Activated CD8-positive, alpha-beta memory T cell treated with anti-CD3 and anti-CD28 coated beads, Interleukin-2, amount 50 U/mL, for 24 hours (primary cell): Measurements from ENCODE around the gene TOM1L2.

Experiments used
- DNase-seq: peaks from one replicate; pipeline ENCODE4 v3.0.0-alpha.2; 2020; ENCODE audit errors: extremely low read depth

Gene TOM1L2

DNA sequence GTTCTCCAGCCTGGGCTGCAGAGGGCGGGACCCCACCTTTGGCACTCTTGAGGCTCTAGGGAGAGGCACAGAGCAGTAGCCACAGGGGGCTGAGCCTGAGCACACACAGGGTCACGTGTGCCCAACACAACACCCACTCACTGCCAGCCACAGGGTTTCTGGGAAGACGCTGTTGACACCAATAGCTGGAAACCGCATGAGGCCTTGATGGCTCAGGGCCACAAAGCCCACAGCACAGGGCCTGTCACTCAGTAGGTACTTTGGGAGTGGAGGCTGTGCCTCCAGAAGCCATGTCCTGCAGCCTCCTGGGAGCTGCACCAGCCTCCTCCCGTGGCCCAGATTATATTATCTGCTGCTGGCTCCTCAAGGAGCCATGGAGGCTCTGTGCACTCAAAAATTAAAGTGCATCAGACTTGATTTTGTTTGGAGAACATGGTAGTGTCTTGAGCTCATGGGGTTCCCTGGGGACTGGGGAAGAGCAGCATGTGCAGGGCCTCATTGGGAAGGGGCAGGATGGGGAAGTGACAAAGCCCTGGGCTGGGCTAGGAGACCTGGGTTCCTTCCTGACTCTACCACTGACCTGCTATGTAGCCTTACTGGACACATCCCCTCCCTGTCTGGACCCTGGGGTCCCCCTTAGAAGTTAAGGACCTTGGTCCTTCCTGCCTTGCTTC is 122.9 kb downstream of the TOM1L2 start:
- peak; percentile 82 for DNase-seq

DNA sequence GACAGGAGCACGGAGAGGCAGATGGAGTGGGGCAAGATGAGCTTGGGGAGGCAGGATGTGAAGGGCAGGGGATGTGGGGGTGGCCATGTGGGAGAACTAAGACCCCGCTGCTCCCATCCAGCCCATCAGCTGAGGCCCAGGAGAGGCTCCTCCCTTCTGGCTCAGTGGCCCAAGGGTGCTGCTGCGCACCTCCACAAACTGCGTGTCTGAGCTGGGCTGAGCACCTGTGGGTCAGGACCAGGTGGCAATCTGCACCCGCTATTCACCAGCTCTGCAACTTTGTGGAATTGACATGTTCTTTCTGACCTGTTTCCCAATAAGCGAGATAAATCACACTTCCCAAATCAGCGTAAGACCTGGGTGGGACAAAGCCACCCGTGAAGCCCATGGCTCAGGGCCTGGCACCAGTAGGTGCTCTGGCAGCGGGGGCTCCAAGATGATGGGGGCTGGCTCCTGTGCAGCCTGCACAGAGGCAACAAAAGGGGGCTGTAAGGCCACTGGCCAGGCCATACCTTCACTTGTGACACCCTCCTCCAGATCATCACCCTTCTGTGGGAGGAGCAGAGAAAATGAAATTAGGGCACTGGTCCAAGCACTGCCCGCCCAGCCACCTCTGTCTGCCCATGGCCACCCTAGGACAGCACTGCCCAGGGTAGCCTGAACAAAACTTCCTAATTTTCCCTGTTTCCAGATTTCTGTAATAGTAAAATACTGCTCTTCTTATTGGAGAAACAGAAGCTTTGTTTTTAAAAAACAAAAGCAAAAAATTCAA is 123.7 kb downstream of the TOM1L2 start:
- DNase-seq: no peak

DNA sequence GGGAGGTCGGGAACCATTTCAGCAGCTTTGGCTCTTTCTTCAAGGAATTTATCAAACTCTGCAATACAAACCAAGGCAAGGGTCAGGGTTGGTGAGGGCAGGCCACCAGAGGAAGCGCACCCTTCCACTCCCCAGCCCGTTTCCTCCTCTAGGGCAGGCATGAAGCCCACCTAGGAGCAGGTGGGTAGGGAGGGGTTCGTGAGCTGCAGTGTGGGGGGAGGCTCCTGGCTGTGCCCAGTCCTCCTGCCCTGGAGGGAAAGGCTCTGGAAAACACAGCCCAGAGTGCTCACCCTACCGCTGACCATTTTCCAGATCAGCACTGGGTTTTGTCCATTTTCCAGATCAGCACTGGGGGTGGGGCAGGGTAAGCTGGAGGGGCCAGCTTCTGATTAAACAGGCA is 124.5 kb downstream of the TOM1L2 start:
- DNase-seq: no peak

DNA sequence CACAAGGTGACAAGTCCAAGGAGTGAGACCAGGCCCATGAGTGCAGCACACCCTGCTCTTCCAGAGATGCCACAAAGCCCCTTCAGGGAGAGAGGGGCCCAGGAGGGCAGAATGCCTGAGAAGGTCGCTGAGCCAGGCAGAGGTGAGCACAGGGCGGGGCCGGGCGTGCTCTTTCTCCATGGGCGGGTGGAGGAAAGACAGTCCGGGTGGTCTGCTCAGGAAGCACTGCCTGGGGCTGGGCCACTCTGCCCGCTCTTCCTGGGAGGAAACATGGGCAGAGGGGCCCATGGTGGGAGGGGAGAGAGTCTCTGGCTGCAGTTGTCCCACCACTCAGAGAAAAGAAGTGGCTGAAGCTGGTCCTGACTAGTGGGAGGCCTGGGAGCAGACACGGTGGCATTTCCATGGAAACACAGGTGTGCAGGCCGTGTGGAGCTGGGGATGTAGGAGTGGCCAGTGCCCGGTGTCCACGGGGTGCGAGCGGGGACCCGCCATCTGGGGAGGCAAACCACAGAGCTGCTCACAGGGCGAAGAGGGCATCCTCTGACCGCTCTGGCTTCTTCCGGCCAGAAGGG is 125.0 kb downstream of the TOM1L2 start:
- DNase-seq: no peak

DNA sequence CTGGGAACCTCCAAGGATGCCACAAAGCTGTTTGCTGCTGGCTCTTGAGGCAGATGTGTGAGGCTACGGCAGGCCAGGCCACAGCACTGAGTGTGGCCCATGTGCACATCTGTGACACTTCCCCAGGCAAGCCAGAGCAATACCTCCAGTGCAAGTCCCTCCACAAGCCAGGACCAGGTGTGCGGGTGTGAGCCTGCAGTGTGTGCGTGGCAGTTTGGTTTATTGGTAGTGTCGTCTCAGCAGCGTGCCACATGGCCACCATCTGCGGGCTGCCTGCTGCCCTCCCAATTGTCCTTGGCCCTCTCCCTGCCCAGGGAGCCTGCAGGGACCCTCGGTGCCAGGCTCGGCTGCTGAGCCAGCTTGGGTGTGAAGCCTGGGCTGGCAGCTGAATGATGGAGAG is 125.6 kb downstream of the TOM1L2 start:
- DNase-seq: no peak

DNA sequence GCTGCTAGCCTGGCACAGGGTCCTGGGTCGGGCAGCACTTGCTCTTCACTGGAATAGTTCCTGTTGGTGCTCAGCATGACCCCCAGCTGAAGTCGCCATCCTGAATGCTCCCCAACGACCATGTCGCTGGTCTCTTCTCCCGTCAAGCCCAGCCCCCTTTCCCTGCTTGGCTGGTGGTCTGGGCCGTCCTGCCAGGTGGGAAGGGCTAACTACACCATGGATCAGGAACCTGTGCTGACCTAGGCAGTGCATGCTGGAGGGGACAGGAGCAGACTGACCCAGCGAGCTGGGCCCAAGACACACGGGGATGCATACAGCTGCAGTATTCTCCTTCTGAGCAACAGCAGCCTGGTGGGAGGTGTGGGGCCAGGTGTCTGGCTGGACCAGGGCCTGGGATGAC is 126.2 kb downstream of the TOM1L2 start:
- DNase-seq: no peak

DNA sequence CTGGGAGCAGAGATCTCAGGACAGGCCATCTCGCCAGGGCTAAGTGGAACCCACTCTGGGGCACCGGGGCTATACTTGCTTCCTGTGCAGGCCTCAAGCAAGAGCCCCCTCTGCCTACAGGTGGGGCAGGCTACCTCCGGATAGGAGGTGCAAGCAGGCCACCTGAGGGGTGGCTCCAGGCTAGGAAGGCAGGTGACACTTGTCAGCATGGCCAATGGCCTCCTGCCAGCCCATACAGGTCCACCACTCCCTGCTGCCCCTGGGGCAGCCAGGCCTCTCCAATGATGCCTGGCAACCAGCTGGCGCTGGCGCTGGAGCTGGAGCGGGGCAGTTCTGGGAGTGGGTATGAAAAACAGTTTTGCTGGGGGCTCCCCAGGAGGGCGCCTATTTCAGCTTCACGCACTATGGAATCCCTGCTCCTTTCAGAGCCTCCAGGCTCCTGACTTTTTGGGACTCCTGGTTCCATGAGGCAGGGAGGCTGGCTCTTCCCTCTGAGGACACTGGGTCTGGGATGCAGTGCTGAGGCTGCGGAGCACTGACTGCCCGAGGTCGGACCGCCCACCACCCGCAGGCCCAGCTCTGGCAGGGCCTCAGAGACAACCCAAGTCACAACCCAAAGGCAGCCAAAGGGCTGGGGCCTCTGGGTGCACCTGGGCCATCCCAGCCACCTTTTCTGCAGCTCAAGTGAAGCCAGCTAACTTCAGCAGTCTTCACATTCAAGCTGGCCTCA is 127.0 kb downstream of the TOM1L2 start:
- DNase-seq: no peak

DNA sequence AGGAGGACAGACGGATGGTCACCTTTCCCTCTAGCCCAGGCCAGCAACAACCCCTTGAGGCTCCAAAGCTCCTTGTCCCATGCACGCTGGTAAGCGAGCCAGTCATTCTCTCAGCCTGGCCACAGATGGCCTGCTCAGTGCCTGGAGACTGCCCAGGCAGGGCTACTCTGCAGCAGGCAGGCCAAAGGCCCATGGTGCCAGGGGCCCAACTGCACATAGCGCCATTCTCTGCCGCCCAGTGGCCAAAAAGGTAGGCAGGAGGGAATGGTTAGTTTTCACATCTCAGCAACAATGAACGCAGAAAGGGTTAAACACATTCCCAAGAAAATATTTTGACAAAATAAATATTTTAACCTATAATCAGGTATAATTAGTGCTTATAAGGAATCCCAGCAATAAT is 127.7 kb downstream of the TOM1L2 start:
- no peak for DNase-seq

DNA sequence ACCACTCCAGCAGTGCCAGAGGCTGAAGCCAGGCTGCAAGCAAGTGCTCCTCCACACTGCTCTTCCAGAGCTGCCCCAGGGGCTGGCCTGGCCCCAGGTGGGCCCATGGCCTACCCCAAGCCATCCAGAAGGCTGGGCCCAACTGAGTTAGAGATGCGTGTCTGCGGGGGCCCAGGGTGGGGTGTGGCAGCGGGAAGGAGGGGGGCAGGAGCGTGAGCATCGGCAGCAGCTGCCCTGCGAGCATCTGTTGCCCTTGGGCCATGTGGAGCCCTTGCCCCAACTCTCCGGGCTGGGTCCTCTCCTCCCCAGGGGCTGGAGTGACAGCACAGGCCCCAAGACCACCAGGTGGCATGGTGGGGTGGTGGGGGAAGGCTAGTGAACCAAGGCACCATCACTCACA is 128.1 kb downstream of the TOM1L2 start:
- DNase-seq: no peak

DNA sequence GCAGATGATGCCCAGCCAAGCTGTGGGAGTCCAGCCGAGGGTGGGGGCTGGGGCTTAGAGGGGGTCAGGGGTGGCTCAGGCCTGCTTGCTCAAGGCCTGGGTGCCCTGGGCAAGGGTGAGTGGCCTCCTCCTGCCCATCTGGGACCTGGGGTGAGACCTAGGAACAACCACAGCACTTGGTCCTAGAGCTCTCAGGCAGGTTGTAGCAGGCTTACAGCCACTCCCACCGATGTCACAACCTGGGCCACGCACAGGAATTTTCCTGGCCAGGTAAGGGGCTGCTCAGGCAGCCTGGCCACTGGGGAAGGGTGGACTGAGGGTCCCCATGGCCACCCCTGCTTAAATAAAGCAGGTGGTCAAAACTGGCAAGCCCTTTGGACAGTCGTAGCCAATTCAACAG is 129.1 kb downstream of the TOM1L2 start:
- no peak for DNase-seq

DNA sequence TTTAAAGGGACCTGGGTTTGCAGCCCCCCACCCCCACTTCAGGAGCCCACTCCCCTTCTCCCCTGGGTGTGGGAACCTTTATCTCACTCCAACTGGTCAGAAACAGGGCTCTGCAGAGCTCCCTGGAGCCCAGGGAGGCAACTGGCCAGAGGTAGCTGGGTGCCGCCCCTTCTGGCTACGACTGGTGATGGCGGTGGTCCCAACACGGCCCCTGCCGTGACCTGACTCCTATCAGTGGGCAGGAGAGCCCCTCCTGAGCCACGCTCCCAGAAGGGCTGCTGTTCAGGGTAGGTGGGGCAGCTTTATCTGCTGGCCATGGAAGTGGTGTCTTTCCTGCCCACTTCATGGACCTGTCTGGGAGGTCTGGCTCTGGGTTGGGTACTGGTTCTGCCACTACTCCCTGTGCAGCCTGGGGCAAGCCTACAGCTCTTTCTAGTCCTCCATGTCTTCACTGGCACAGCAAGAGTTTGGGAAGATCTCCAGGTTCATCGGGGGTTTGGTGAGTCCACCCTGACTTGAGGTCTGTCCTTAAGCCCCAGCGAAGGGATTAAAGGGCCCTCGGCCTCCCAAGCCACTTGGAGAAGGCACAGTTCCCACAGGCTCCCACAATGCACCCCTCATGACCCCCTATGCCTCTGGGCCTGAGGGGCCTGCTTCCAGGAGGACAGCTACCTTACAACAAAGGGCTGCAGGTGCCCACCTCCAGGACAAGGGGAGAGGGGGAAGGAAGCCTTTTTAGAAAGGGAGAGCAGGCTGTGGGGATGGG is 129.9 kb downstream of the TOM1L2 start:
- DNase-seq: no peak

DNA sequence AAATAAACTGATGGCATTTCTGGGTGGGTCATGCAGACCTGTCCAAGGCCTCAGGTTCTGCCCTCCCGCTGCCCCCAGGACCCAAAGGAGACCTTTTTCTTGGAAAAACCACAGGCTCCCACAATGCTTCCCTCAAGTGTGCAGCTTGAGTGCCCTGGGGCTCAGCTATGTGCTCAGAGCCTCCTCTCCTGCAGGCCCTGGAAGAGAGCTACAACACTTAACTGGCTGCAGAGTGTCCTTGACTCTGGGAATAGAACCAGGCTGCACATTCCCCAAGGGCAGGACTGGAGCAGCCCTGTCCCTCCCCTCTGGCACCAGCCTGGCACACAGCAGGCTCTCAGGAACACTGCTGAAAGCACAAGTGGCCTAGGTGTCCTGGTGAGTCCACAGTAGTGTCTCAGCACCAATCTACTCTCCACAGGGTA is 130.6 kb downstream of the TOM1L2 start:
- DNase-seq: no peak

DNA sequence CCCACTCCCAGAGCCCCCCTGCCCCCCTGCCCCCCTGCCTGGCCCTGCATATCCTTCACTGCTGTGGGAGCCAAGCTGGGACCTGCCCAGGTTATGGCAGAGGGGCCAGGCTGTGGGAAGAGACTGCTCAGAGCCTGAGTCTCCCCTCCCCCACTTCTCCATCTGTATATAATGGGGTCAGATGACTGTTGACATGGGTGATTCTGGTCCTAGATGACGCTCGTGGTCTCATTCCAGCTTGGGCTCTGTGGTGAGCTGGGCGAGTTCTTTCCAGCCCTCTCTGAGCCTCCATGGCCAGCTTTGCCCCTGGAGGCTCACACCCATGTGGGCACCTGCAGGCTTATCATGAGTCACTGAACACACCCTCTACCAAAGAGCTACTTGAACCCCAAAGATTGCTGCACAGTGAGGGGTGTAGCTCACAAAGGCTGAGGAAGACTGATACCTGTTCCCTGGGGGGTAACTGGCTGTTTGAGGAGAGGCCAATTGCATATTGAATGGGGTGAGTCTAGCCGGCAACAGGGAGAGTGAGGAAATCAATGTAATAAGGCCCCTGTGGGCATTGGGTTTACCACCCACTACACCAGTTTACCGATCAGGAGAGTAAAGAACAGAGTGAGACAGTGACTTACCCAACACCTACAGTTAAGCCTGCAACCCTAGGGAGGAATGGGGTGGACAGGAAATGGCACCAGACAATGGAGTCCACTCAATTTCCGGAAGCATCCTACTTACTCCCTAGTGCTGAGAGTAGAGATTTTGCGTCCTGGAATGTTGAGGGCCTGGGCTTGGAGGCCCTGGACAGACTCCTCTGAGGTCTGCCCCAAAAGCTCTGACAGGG is 131.2 kb downstream of the TOM1L2 start:
- DNase-seq: no peak

DNA sequence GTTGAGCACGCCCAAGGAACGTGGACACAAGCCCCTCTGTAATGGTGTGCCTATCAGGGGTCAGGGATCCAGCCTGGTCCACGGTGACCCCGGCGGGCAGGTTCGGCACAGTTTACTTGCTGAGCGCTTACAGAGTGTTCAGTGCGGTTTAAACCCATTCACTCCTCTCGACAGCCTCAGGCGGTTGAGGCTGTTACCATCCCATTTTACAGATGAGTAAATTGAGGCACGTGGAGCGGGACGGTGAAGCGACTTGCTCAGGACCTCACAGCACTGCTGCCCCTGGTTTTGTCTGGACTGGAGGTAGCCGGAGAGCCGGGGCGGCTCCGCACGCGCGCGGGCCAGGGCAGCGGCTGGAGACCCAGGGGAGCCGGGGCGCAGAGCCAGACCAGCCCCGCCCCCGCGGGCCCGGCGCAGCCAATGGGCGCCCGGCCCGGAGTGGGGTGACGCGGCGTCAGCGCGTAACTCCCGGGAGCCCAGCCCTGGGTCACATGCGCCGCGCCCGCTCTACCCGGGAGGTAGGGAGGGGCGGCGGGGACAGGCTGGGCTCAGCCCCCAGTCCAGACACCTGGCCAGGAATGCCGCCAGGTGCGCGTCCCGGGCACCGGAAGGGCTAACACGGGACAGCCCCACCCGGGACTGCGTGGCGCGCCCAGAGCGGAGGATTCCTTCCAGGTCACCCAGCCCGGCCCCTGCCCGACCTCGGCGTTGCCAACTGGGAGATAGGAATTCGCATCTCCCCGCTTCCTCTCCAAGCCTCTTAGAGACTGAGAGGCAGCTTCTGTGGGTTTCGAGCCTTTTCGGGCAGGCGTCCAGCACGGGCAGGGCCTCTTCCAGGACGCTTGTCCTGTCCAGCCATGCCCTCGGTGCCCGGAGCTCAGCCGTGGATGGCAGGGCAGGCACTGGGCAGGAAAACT is 132.2 kb downstream of the TOM1L2 start:
- no peak for DNase-seq

DNA sequence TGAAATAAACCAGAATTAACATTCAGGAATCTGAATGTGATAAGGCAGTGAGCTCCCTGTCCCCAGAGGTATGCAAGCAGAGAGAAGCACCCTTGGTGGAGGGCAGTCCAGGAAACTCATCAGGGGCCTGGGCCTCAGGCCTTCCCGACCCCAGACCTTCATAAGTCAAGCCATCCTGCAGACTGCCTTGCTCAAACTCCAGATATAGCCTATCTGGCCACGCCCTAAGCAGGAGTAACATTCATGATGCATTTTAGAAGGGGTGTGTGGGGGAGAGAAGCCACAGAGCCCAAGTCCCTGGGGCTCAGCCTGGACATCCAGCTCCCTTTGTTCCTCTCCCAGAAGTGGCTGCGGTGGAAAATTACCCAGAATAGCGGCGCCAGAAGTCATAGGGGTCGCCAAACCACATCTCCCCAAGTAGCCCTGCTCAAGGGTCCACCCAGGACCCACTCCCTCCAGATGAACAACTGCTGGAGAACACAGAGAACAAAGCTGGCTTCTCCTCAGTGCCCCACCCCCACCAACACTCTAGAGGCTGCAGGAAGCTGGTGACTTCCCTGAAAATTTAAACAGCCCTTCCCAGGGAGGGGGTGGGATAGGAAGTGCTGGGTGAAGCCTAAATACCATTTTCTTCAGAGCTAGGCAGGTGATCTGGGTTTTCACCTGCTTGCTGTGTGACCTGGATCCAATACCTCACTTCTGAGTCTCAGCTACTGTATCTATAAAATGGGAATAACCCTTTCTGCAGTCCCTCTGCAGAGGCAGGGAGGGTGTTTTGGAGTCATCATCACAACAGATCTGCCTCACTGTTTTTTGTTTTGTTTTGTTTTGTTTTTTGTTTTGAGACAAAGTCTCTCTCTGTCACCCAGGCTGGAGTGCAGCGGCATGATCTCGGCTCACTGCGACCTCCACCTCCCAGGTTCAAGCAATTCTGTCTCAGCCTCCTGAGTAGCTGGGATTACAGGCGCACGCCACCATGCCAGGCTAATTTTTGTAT is 133.9 kb downstream of the TOM1L2 start:
- no peak for DNase-seq

DNA sequence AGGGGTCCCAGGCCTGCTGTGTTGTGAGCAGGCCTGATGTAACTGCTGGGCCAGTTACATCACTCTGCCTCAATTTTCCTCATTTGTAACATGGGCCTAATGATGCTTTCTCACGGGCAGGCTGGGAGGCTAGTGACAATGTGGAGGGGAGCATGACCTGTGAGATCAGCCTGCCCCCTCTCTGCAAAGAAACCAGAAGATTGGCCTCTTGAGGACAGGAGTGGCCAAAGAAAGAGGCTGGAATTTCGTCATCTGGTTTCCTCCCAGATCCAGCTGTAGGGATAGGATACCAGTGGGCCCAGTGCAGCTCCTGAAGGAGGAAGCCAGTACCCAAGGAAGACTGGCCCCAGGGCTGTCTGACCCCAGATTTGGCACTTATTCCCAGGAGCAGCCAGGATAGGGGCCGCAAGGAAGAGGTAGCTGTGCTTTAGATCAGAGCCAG is 134.8 kb downstream of the TOM1L2 start:
- DNase-seq: no peak

DNA sequence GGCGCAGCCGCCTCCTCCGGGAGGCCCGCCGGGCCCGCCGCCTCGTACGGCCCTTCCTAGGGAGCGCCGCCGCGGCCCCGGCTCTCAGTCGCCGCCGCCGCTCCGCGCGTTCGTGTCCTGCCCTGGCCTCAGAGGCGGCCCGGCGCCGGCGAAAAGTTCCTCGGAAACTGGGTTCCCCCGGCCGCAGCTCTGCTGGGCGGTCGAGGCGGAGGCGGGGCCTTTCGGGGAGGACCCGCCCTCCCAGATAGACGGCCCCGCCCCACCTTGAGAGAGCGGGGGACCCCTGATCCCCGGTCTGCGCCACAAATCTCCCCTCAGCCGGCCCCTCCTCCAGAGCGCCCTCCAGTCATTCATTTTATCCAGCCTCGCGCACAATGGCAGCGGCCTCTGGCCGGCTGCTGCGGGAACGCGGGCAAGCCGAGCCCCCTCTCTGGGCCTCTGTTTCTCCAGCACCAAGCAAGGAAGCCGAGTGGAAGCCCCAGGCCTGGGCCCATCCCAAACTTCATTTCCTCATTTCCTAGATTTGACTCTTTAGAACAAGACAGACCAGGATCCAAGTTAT is 135.3 kb downstream of the TOM1L2 start, which contains the start of gene SREBF1:
SREBF1 (minus strand) TSS at position 169 of the 562 bp plus-strand sequence. CDS start 169 bp downstream, outside the sequence.
- DNase-seq: no peak

DNA sequence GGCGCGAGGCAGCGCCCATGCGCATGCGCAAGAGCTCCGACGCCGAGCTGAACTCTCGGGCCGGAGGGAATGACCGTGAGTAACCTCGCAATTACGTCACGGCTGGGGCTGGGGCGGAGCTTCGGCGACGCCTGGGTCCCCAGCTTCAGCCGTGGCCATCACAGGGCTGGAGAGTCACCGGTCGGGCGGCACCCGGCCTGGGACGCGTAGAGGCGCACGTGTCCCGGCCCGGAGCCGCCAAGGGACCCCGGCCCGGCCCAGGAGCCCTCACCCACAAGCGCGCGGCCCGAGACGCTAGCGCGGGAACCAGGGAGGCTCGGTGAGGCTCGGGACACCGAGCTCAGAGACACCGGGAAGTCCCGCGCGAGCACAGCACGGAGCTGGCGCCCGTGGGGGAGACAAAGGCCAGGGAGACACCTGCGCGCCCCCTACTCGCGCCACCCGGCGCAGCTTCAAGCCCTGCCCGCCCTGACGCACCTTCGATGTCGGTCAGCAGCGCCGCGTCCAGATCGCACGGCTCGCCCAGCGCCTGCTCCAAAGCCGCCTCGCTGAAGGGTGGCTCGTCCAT is 135.9 kb downstream of the TOM1L2 start:
- peak; percentile 93 for DNase-seq
